Urinary bladder (tissue), 4 donors: ENCODE data around the gene TSNAXIP1. TPM values are rescaled to one million over a fixed set of nuclear protein-coding genes. Genes with fewer than 3 reads are reported as not detected.

Source experiments
- DNase-seq: peaks from one replicate; pipeline ENCODE4 v3.0.0-alpha.2; 2015; ENCODE audit errors: extremely low spot score
- H3K27ac ChIP-seq: one replicate; pipeline ENCODE4 v1.5.1; 2013; ENCODE audit warnings: low read depth, mild to moderate bottlenecking, moderate library complexity
- H3K36me3 ChIP-seq: one replicate; pipeline ENCODE4 v1.6.1; 2013; ENCODE audit warnings: mild to moderate bottlenecking, moderate library complexity; ENCODE audit not compliant: insufficient read depth
- H3K4me1 ChIP-seq: one replicate; pipeline ENCODE4 v1.6.1; 2013; ENCODE audit warnings: mild to moderate bottlenecking, moderate library complexity; ENCODE audit not compliant: insufficient read depth
- H3K4me3 ChIP-seq: one replicate; pipeline ENCODE4 v1.5.1; 2013; ENCODE audit warnings: low read depth, low read length
- WGBS: extraction: QIAGEN DNeasy Blood & Tissue Kit; methylation state at CpG from one replicate; pipeline ENCODE4 v1.1.7; 2013; 5-methylcytosine and 5-hydroxymethylcytosine counted together
- polyA plus RNA-seq: library from polyadenylated mRNA; stranded (reverse); fragments of 200-250 nt; gene quantifications from one replicate; pipeline ENCODE4 v1.2.3, GENCODE V29; 2013
- total RNA-seq: library from RNA; depleted of rRNA; stranded (reverse); fragments of >200 nt; gene quantifications from one replicate; pipeline ENCODE4 v1.2.3, GENCODE V29; 2014
- donor health status: healthy with polysubstance abuse.
- donor health status: healthy.

The TSNAXIP1 gene
- total and polyA plus RNA-seq, 2 donors = 1.2 to 2.0 TPM

GRCh38 chr16:67773569-67774456 is 32.9 kb upstream of the TSNAXIP1 start:
- no peak for DNase-seq
- WGBS = 55% methylated on average over 6 of the region's 6 CpGs
- no peaks in the 10 kb centered on the region for H3K36me3 ChIP-seq
- H3K4me3 ChIP-seq = no peak overlapping the region
- H3K4me1 ChIP-seq = no peaks in the 10 kb centered on the region
- no peak overlapping the region for H3K27ac ChIP-seq

GRCh38 chr16:67774457-67774853 is 32.2 kb upstream of the TSNAXIP1 start:
- no peak overlapping the region for H3K4me3 ChIP-seq
- no peak for DNase-seq
- no peak overlapping the region for H3K27ac ChIP-seq
- no peaks in the 10 kb centered on the region for H3K4me1 ChIP-seq
- H3K36me3 ChIP-seq = no peaks in the 10 kb centered on the region
- WGBS = 82% methylated on average over 3 of the region's 3 CpGs

GRCh38 chr16:67775273-67775672 is 31.4 kb upstream of the TSNAXIP1 start:
- Histone ChIP-seq H3K4me3 (no peak overlapping the region), H3K27ac (no peak overlapping the region), H3K4me1 (no peaks in the 10 kb centered on the region), H3K36me3 (no peaks in the 10 kb centered on the region)
- WGBS = 95% methylated on average over 6 of the region's 6 CpGs
- DNase-seq = no peak

- H3K27ac ChIP-seq = no peak overlapping the region
- WGBS = 85% methylated on average over 5 of the region's 5 CpGs
- H3K36me3 ChIP-seq = no peaks in the 10 kb centered on the region
- no peaks in the 10 kb centered on the region for H3K4me1 ChIP-seq
- no peak for DNase-seq
- no peak overlapping the region for H3K4me3 ChIP-seq
These were observed 27.3 kb upstream of the TSNAXIP1 start for GRCh38 chr16:67779256-67780014.

GRCh38 chr16:67780847-67781564 is 25.7 kb upstream of the TSNAXIP1 start:
- WGBS = 91% methylated on average over 7 of the region's 7 CpGs
- no peak overlapping the region for H3K4me3 ChIP-seq
- no peaks in the 10 kb centered on the region for H3K36me3 ChIP-seq
- H3K27ac ChIP-seq = no peak overlapping the region
- no peaks in the 10 kb centered on the region for H3K4me1 ChIP-seq
- DNase-seq = no peak

GRCh38 chr16:67781565-67781921 is 25.1 kb upstream of the TSNAXIP1 start:
- H3K4me3 ChIP-seq = no peak overlapping the region
- no peak overlapping the region for H3K27ac ChIP-seq
- DNase-seq = no peak
- H3K36me3 ChIP-seq = no peaks in the 10 kb centered on the region
- 76% methylated on average over 5 of the region's 5 CpGs for WGBS
- H3K4me1 ChIP-seq = no peaks in the 10 kb centered on the region

- H3K4me3 ChIP-seq = no peak overlapping the region
- WGBS = 77% methylated on average over 12 of the region's 12 CpGs
- H3K4me1 ChIP-seq = no peaks in the 10 kb centered on the region
- no peak overlapping the region for H3K27ac ChIP-seq
- no peak for DNase-seq
- no peaks in the 10 kb centered on the region for H3K36me3 ChIP-seq
These were observed 23.9 kb upstream of the TSNAXIP1 start for GRCh38 chr16:67782567-67783352.

GRCh38 chr16:67783353-67783725 is 23.4 kb upstream of the TSNAXIP1 start:
- H3K4me3 ChIP-seq = no peak overlapping the region
- no peaks in the 10 kb centered on the region for H3K36me3 ChIP-seq
- DNase-seq = no peak
- H3K27ac ChIP-seq = no peak overlapping the region
- no peaks in the 10 kb centered on the region for H3K4me1 ChIP-seq

- Histone ChIP-seq H3K4me3 (no peak overlapping the region), H3K36me3 (no peaks in the 10 kb centered on the region), H3K27ac (no peak overlapping the region), H3K4me1 (no peaks in the 10 kb centered on the region)
- WGBS = 96% methylated on average over 5 of the region's 5 CpGs
- no peak for DNase-seq
These were observed 20.2 kb upstream of the TSNAXIP1 start for GRCh38 chr16:67786491-67786890.

- H3K4me3 ChIP-seq = no peak overlapping the region
- no peak for DNase-seq
- H3K27ac ChIP-seq = no peak overlapping the region
- no peaks in the 10 kb centered on the region for H3K36me3 ChIP-seq
- H3K4me1 ChIP-seq = no peaks in the 10 kb centered on the region
These were observed 16.6 kb upstream of the TSNAXIP1 start for GRCh38 chr16:67790071-67790470.

GRCh38 chr16:67796099-67796718 is 10.5 kb upstream of the TSNAXIP1 start:
- H3K27ac ChIP-seq = no peak overlapping the region
- DNase-seq = no peak
- H3K4me1 ChIP-seq = no peaks in the 10 kb centered on the region
- no peaks in the 10 kb centered on the region for H3K36me3 ChIP-seq
- 96% methylated on average over 5 of the region's 5 CpGs for WGBS
- H3K4me3 ChIP-seq = no peak overlapping the region

GRCh38 chr16:67800338-67800926 is 6.3 kb upstream of the TSNAXIP1 start:
- WGBS = 89% methylated on average over 7 of the region's 7 CpGs
- H3K4me3 ChIP-seq = no peak overlapping the region
- DNase-seq = no peak
- no peak overlapping the region for H3K27ac ChIP-seq
- no peaks in the 10 kb centered on the region for H3K36me3 ChIP-seq
- no peaks in the 10 kb centered on the region for H3K4me1 ChIP-seq
